Neuron (in vitro differentiated cells): Measurements from ENCODE around the gene SLC4A4.

Experiments
- H2AFZ ChIP-seq: one replicate; pipeline ENCODE4 v1.6.1; 2013; ENCODE audit warnings: low read depth, mild to moderate bottlenecking, inconsistent platforms, low read length, moderate library complexity
- H3K27me3 ChIP-seq: one replicate; pipeline ENCODE4 v1.6.1; 2013; ENCODE audit warnings: low read length; ENCODE audit not compliant: insufficient read depth
- H3K36me3 ChIP-seq: one replicate; pipeline ENCODE4 v1.6.1; 2013; ENCODE audit warnings: low read length; ENCODE audit not compliant: insufficient read depth
- H3K4me1 ChIP-seq: one replicate; pipeline ENCODE4 v1.6.1; 2013; ENCODE audit warnings: low read length; ENCODE audit not compliant: insufficient read depth
- H3K4me3 ChIP-seq: 2 replicates; pipeline ENCODE4 v1.5.1; 2013; ENCODE audit warnings: mild to moderate bottlenecking, low read length, moderate library complexity
- H3K9me3 ChIP-seq: one replicate; pipeline ENCODE4 v1.6.1; 2013; ENCODE audit warnings: low read length

SLC4A4 gene

DNA sequence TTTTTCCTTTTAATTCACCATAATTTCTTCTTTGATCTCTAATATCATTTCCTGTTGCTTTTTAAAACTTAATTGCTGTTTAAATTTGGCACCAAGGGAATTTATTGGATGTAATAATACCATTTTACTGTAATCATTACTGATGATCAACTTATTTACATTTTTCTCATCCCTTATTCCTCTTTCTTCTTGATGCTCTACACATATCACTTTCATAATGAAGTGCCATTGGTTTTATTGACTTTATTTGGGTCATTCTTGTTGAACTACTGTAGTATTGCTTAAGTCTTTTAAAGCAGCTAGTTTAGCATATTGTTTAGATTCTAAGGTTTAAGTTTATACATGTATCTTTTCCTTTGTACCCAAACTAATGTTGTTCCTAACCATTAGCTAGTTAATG lies 130.7 kb downstream of the SLC4A4 start:
- Histone ChIP-seq H3K27me3 (no peaks in the 10 kb centered on the region), H2AFZ (no peak overlapping the region), H3K4me3 (no peak overlapping the region), H3K4me1 (peaks cover 4% of the 10 kb centered on the region), H3K36me3 (no peaks in the 10 kb centered on the region), H3K9me3 (no peaks in the 10 kb centered on the region)

DNA sequence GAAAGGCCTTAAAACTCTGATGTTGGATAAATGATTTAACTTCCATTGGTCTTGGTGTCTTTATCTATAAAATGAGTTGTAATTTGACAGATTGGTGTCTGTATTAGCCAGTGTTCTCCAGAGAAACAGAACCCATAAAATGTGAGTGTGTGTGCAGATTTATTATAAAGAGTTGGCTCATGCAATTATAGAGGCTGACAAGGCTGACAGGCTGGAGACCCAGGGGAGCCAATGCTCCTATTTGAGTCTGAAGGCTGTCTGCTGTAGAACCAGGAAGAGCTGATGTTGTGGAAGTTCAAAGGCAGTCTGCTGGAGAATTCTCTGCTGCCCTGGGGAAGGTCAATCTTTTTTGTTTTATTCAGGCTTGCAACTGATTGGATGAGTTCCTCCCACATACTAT lies 131.7 kb downstream of the SLC4A4 start:
- H3K4me3 ChIP-seq: no peak overlapping the region

GRCh38 chr4:71472946-71473345 lies 134.1 kb downstream of the SLC4A4 start:
- Histone ChIP-seq H3K9me3 (no peaks in the 10 kb centered on the region), H3K36me3 (no peaks in the 10 kb centered on the region), H3K4me1 (peaks cover 4% of the 10 kb centered on the region), H2AFZ (no peak overlapping the region), H3K27me3 (no peaks in the 10 kb centered on the region), H3K4me3 (no peak overlapping the region)

More for the DNA sequence above, 131.7 kb downstream of the SLC4A4 start:
- Histone ChIP-seq H2AFZ (no peak overlapping the region), H3K27me3 (no peaks in the 10 kb centered on the region), H3K9me3 (no peaks in the 10 kb centered on the region), H3K36me3 (no peaks in the 10 kb centered on the region), H3K4me1 (peaks cover 4% of the 10 kb centered on the region)

DNA sequence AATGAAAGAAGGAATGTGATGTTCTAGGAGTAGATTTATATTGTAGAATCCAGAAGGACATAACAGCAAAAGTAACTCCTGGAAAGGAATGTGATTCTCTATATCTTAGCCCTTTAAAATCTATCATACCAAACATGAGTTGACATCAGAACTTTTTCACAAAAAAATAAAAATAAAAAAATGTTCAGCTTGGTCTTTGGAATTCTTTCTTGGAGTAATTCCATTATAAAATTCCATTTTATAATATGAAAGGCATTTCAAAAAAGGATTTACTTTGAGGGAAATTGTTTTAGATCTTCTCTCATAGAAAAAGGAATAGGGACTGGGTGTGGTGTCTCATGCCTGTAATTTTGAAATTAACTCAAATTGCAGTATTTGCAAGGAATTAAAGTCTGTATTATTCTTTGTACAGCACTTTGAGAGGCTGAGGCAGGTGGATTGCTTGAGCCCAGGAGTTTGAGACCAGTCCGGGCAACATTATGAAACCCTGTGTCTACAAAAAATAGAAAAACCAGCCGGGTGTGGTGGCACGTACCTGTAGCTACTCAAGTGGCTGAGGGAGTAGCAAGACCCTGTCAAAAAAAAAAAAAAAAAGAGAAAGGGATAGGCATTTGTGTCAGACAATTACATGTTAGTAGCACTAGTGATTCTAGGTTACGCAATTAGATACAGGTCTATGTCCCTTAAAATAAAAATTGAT lies 134.9 kb downstream of the SLC4A4 start:
- H3K27me3 ChIP-seq: no peaks in the 10 kb centered on the region
- no peaks in the 10 kb centered on the region for H3K9me3 ChIP-seq
- H3K4me1 ChIP-seq: peaks cover 4% of the 10 kb centered on the region
- no peak overlapping the region for H2AFZ ChIP-seq
- no peak overlapping the region for H3K4me3 ChIP-seq
- no peaks in the 10 kb centered on the region for H3K36me3 ChIP-seq

GRCh38 chr4:71474731-71475130 lies 135.9 kb downstream of the SLC4A4 start:
- H2AFZ ChIP-seq: no peak overlapping the region
- peaks cover 4% of the 10 kb centered on the region for H3K4me1 ChIP-seq
- H3K4me3 ChIP-seq: no peak overlapping the region
- no peaks in the 10 kb centered on the region for H3K27me3 ChIP-seq
- no peaks in the 10 kb centered on the region for H3K36me3 ChIP-seq
- no peaks in the 10 kb centered on the region for H3K9me3 ChIP-seq

DNA sequence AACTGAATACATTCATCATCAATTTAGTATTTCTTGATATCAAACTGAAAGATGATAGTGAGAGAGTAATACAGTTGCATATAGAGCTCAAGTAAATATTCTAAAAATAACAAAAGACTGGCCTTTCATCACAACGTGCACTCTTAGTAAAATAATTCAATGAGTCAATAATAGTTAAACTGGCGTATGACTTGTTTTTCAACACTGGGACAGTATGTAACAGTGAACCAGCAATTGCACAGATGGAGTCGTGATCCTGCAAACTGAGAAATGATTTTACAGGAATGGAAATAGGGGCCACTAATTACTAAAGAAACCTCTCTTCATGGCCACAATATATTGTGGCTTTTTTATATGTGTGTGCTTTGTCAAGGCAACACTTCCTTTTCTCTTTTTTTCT lies 137.4 kb downstream of the SLC4A4 start:
- Histone ChIP-seq H3K9me3 (no peaks in the 10 kb centered on the region), H3K36me3 (no peaks in the 10 kb centered on the region), H3K27me3 (no peaks in the 10 kb centered on the region), H2AFZ (no peak overlapping the region), H3K4me3 (no peak overlapping the region), H3K4me1 (peaks cover 4% of the 10 kb centered on the region)

DNA sequence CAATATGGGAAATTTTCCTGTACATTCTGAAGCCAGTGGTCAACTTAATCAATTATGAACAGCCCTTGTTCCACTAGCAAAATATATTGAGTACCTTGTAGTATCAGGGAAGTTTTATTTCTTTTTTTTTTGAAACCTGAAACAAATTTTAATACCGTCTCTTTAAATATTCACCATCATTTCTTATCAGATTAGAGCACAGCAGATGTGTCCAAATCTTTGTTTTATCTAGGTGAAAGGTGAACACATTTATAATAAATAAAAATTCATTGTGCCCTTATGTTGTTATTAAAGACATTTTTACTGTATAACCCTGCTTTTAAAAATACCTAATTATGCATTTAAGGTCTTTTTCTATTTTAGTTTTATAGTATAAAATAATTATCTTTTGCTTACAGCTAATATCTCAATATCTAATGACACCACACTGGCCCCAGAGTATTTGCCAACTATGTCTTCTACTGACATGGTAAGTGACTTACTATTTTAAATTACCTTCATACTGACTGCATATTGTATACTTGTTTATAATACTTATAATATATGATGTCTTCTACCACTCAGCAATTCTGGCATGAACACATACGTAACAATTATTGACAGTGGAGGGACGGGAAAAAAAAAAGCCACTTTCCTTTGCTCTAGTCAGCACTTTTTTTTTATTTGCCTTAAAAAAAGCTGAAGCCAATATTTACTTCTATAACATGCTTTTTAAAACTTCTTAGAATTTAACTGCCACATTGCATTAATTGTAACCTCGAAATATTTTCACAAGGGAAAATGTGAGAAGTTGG lies 147.9 kb downstream of the SLC4A4 start:
- Histone ChIP-seq H3K36me3 (no peaks in the 10 kb centered on the region), H2AFZ (no peak overlapping the region), H3K9me3 (no peaks in the 10 kb centered on the region), H3K27me3 (no peaks in the 10 kb centered on the region), H3K4me3 (peak overlapping the region; percentile 23), H3K4me1 (peaks cover 14% of the 10 kb centered on the region)

- H2AFZ ChIP-seq: no peak overlapping the region
- peaks cover 14% of the 10 kb centered on the region for H3K4me1 ChIP-seq
- no peaks in the 10 kb centered on the region for H3K27me3 ChIP-seq
- H3K36me3 ChIP-seq: no peaks in the 10 kb centered on the region
- no peaks in the 10 kb centered on the region for H3K9me3 ChIP-seq
- peak overlapping the region; percentile 23 for H3K4me3 ChIP-seq
These were observed 148.6 kb downstream of the SLC4A4 start for GRCh38 chr4:71487344-71487920.

DNA sequence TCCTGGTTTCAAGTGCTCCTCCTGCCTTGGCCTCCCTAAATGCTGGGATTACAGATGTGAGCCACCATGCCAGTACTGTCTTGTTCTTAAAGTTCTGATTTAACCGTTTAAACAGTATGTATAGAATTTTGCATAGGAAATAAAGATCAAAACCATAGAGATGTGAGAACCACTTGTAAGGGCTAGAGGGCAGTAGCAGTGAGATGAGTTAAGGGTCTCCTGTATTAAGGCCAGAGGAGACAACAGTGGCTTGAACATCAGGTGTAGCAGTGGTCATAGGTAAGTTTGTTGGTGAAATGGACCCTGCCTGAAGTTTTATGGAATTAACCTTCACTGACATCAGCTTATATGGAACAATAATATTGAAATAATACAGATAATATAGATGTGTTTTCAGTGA lies 155.7 kb downstream of the SLC4A4 start:
- Histone ChIP-seq H3K4me3 (no peak overlapping the region), H3K9me3 (no peaks in the 10 kb centered on the region), H3K4me1 (no peaks in the 10 kb centered on the region), H3K36me3 (no peaks in the 10 kb centered on the region), H2AFZ (no peak overlapping the region), H3K27me3 (no peaks in the 10 kb centered on the region)

DNA sequence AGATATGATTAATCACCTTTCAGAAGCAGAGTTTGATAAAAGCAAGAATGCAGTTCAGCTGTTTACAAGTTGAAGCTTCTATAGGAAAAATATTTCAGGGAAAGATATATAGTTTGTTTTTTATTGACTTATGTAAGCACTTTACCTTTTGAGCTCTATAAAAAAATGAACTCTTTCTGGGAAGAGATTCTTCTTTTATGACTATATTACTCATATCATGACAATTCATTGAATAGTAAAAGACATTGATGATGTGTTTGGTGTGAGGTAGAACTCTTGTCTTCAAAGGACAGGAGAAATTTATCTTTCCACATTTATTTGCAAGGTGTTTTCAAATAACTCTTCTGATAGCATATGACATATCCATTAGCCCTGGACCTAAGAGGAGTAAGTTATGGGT lies 156.6 kb downstream of the SLC4A4 start:
- H3K36me3 ChIP-seq: no peaks in the 10 kb centered on the region
- H3K4me1 ChIP-seq: no peaks in the 10 kb centered on the region
- H3K9me3 ChIP-seq: no peaks in the 10 kb centered on the region
- H3K27me3 ChIP-seq: no peaks in the 10 kb centered on the region
- H2AFZ ChIP-seq: no peak overlapping the region
- H3K4me3 ChIP-seq: no peak overlapping the region

DNA sequence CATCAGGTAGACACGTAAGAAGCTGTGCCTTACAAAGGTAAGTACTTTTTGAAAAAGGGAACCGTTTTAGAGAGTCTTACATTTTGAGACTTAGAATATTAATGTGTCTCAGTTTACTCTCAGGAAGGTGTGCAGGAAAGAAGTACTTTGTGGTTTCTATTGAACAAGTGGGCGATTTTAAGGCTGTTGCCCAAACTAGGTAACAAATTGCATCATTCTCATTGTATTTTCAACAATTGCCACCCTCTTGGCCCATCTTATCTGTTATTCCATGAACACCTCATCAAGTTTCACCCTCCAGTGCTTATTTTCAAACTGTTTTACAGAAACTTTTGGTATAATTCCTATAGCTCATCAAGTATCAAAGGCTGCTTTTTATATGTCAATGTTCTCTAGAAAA lies 158.3 kb downstream of the SLC4A4 start:
- H3K27me3 ChIP-seq: no peaks in the 10 kb centered on the region
- no peaks in the 10 kb centered on the region for H3K9me3 ChIP-seq
- no peaks in the 10 kb centered on the region for H3K36me3 ChIP-seq
- H2AFZ ChIP-seq: no peak overlapping the region
- no peaks in the 10 kb centered on the region for H3K4me1 ChIP-seq
- H3K4me3 ChIP-seq: no peak overlapping the region

DNA sequence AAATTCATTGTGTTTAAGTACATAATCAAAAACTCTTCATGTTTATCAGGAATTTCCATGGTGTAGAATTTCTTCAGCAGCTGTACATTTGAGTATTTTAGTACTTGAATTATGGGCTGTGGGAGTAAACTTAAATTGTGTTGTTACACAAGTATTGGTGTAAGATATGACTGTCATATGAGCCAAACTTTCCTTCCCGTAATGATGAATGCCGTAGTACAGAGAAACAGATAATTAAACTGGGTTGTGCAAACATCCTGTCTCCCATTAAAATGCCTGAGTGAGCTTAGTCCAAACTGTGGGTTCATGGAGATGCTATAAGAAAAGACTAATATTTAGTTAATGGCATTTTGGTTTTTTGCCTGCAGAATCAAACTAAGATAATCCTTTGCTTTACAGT lies 159.2 kb downstream of the SLC4A4 start:
- H3K27me3 ChIP-seq: no peaks in the 10 kb centered on the region
- H2AFZ ChIP-seq: no peak overlapping the region
- H3K4me3 ChIP-seq: no peak overlapping the region
- no peaks in the 10 kb centered on the region for H3K36me3 ChIP-seq
- H3K9me3 ChIP-seq: no peaks in the 10 kb centered on the region
- no peaks in the 10 kb centered on the region for H3K4me1 ChIP-seq

DNA sequence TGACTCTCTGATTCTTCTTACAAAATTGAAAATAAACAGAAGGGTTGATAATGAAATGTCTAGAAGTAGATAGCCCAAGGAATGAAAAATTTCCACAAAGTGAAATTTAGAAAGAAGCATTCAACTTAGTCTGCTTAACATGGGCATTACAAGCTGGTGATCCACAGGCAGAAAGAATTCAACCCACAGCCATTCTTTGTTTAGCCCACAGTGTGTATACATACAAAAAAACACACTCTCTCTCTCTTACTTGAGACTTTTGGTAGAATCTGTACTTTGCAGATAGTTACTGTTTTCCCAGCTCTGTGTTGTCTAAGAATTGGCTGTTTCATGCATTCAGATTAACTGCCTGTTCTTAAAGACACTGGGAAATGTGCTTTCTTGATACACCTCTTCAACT lies 159.8 kb downstream of the SLC4A4 start:
- H2AFZ ChIP-seq: no peak overlapping the region
- H3K27me3 ChIP-seq: no peaks in the 10 kb centered on the region
- H3K36me3 ChIP-seq: no peaks in the 10 kb centered on the region
- H3K4me1 ChIP-seq: no peaks in the 10 kb centered on the region
- H3K4me3 ChIP-seq: no peak overlapping the region
- no peaks in the 10 kb centered on the region for H3K9me3 ChIP-seq
